ENCODE results near the gene TRPM4. TPM values are rescaled to one million over a fixed set of nuclear protein-coding genes. Genes with fewer than 3 reads are reported as not detected.

Gene TRPM4
- total RNA-seq, 3 donors from 2014 or later (not counting 1 experiment from before 2014, with no cell fraction given): 0.20 TPM; not detected in 2

- Mint-ChIP-seq H3K9me3 (no peaks in the 10 kb centered on the region), H3K4me3 (peak overlapping the region; percentile 80), H3K27ac (no peak overlapping the region), H3K27me3 (ENCODE audit: low read depth in 2 of 2) (peaks cover 0 to 4% of the 10 kb centered on the region in 2 donors), H3K4me1 (peaks cover 21 to 34% of the 10 kb centered on the region in 2 donors), H3K36me3 (no peaks in the 10 kb centered on the region)
- H3K27me3 ChIP-seq (ENCODE audit: control insufficient read depth, insufficient read depth, low read length): peaks cover 2% of the 10 kb centered on the region
- peaks cover 27% of the 10 kb centered on the region for H3K4me1 ChIP-seq (ENCODE audit: control insufficient read depth, insufficient read depth, low read length)
- ATAC-seq (no peak), DNase-seq (peak in 1 of 2 donors; percentile 9)
- intact Hi-C loops (cut with micrococcal nuclease): loop anchor here (2.0 kb wide), 1 partner anchor 14 kb away; no protein-coding TSS in a partner anchor
- no peak overlapping the region for H3K27ac ChIP-seq (ENCODE audit: low read length)
- TF ChIP-seq CTCF (IDR thresholded peaks at IDR 0.05): no peak
- 74% methylated on average over 16 of the region's 16 CpGs for WGBS (ENCODE audit: insufficient coverage)
- H3K9me3 ChIP-seq (ENCODE audit: control insufficient read depth, insufficient read depth, low read length): no peaks in the 10 kb centered on the region
- no peaks in the 10 kb centered on the region for H3K36me3 ChIP-seq (ENCODE audit: control insufficient read depth, insufficient read depth, low read length)
- H3K4me3 ChIP-seq (ENCODE audit: low read length): no peak overlapping the region
These were observed 28.4 kb upstream of the TRPM4 start for GRCh38 chr19:49129238-49129583.

GRCh38 chr19:49130325-49130724 is 27.3 kb upstream of the TRPM4 start:
- Histone ChIP-seq H3K9me3 (ENCODE audit: control insufficient read depth, insufficient read depth, low read length) (no peaks in the 10 kb centered on the region), H3K36me3 (ENCODE audit: control insufficient read depth, insufficient read depth, low read length) (no peaks in the 10 kb centered on the region), H3K4me1 (ENCODE audit: control insufficient read depth, insufficient read depth, low read length) (peaks cover 31% of the 10 kb centered on the region), H3K27me3 (ENCODE audit: control insufficient read depth, insufficient read depth, low read length) (peaks cover 2% of the 10 kb centered on the region), H3K4me3 (ENCODE audit: low read length) (no peak overlapping the region), H3K27ac (ENCODE audit: low read length) (no peak overlapping the region)
- WGBS (ENCODE audit: insufficient coverage): 97% methylated on average over 24 of the region's 24 CpGs
- TF ChIP-seq CTCF (IDR thresholded peaks at IDR 0.05): no peak
- H3K9me3 Mint-ChIP-seq: no peaks in the 10 kb centered on the region
- no peaks in the 10 kb centered on the region for H3K36me3 Mint-ChIP-seq
- no peak overlapping the region for H3K4me3 Mint-ChIP-seq
- peaks cover 23 to 36% of the 10 kb centered on the region in 2 donors for H3K4me1 Mint-ChIP-seq
- DNase-seq (peak in 1 of 2 donors; percentile 10), ATAC-seq (no peak)
- intact Hi-C loops (cut with micrococcal nuclease): no loop called here
- no peak overlapping the region for H3K27ac Mint-ChIP-seq
- peaks cover 0 to 7% of the 10 kb centered on the region in 2 donors for H3K27me3 Mint-ChIP-seq (ENCODE audit: low read depth in 2 of 2)

GRCh38 chr19:49132974-49133609 is 24.5 kb upstream of the TRPM4 start:
- no peaks in the 10 kb centered on the region for H3K9me3 Mint-ChIP-seq
- Histone ChIP-seq H3K4me1 (ENCODE audit: control insufficient read depth, insufficient read depth, low read length) (peaks cover 24% of the 10 kb centered on the region), H3K9me3 (ENCODE audit: control insufficient read depth, insufficient read depth, low read length) (no peaks in the 10 kb centered on the region), H3K27ac (ENCODE audit: low read length) (no peak overlapping the region), H3K36me3 (ENCODE audit: control insufficient read depth, insufficient read depth, low read length) (no peaks in the 10 kb centered on the region), H3K4me3 (ENCODE audit: low read length) (no peak overlapping the region), H3K27me3 (ENCODE audit: control insufficient read depth, insufficient read depth, low read length) (peaks cover 2% of the 10 kb centered on the region)
- WGBS (ENCODE audit: insufficient coverage): 36% methylated on average over 49 of the region's 49 CpGs
- no peaks in the 10 kb centered on the region for H3K36me3 Mint-ChIP-seq
- H3K27me3 Mint-ChIP-seq (ENCODE audit: low read depth in 2 of 2): peaks cover 0 to 11% of the 10 kb centered on the region in 2 donors
- H3K4me1 Mint-ChIP-seq: peaks cover 22 to 31% of the 10 kb centered on the region in 2 donors
- ATAC-seq (peak; percentile 20 to 28 (median 28)), DNase-seq (peak in 1 of 2 donors; percentile 53)
- no peak for TF ChIP-seq CTCF (IDR thresholded peaks at IDR 0.05)
- intact Hi-C loops (cut with micrococcal nuclease): no loop called here
- H3K27ac Mint-ChIP-seq: peak overlapping the region in 1 of 2 donors; percentile 35
- H3K4me3 Mint-ChIP-seq: peak overlapping the region; percentile 79

All from natural killer cell (primary cell).